Left hindlimb (tissue), 1 donor: ENCODE data around the gene JMJD1C.
"Not testable (repeated sequence)": the region's sequence is repeated elsewhere in the genome, so short reads cannot be mapped to it uniquely, and the experiment has no call there.

Experiments
- DNase-seq: peaks from one replicate; pipeline ENCODE4 v3.0.0-alpha.2; 2018

JMJD1C gene

DNA sequence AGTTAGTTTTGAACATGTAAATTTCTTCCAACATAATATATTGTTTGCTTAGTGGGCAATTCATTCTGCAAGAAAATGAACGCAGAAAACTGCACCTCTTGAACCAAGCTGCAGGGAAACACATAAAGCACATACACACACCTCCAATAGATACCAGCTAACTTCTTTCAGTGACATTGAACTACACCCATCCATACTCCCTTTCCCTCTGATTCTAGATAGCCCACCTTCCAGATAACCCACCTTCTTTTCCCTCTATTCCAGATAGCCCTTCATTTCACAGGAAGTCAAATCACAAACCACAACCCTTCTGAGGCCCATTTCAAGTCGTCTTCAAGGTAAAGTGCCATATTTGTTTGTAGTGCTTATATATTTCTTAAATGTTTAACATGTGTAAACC lies 304.2 kb downstream of the JMJD1C start:
- no peak for DNase-seq

GRCh38 chr10:63157845-63158624 lies 307.7 kb downstream of the JMJD1C start:
- DNase-seq = peak; percentile 44

DNA sequence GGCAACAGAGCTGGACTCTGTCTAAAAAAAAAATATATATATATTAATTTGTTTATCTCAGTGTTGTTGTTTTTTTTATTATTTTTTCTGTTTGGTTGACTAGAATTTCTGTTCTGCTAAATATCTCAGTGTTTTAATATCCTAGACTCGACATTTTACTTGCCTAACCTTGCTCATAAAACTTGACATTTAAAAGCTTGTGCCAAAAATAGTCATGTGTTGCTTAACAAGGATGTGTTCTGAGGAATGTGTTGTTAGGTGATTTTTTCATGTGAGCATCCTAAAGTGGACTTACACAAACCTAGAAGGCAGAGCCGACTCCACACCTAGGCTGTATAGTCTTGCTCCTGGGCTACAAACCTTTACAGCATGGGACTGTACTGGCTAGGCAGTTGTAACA lies 309.5 kb downstream of the JMJD1C start:
- DNase-seq = no peak

DNA sequence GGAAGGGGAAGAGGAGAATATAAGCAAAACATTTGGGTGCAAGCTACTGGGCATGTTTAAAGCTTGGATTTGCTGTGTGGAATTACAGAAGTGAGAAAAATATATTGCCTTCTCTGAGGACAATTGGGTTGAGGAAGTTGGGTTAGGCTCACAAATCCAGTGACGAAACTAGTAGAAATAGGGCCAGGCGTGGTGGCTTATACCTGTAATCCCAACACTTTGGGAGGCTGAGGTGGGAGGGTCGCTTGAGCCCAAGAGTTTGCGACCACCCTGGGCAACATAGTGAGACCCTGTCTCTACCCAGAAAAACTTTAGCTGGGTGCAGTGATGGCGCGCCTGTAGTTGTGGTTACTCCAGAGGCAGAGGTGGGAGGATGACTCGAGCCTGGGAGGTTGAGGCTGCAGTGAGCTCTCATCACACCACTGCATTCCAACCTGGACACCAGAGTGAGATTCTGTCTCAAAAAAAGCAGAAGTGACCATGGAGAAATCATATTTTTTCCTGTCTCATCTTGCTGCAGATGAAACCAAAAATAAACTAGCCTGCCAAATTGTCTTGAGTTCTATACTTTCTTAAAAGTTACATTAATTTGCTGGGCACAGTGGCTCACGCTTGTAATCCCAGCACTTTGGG lies 310.3 kb downstream of the JMJD1C start:
- DNase-seq = no peak

DNA sequence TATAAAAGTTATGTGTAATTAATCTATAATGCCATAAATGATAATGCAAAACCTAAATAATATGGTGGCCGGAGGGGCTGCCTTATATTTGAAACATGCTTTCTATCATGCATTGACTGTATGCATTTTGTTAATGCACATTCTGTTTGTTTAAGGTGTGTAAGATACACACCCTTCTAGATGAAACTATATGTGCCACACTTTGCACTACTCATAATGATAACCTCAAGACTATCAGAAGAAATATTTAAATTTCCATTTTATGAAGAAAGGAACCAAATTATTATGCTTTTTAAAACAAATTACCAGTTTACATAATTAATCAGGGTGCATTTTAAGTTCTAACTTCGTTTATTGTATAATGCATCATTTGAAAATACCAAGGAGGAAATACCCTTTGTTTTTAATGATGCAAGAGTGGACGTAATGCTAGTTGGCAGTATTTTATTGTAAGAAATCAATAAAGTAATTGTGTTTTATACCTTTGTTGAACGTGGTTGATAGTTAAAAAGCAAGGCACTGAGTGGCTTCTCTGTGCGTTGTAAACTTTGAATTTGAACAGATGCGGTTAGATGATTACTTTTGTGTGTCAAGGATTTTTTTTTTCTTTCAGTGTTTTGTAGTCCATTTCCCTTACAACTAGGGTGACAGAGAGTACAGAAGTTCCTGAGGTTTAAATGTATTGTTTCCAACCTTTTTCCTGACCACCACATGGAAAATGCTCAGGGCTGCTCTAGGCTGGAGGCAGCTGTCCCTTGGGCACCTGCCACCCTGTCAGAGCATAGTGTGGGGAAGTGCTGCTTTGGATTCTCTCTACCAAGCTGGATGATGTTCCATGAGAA lies 311.0 kb downstream of the JMJD1C start:
- no peak for DNase-seq

DNA sequence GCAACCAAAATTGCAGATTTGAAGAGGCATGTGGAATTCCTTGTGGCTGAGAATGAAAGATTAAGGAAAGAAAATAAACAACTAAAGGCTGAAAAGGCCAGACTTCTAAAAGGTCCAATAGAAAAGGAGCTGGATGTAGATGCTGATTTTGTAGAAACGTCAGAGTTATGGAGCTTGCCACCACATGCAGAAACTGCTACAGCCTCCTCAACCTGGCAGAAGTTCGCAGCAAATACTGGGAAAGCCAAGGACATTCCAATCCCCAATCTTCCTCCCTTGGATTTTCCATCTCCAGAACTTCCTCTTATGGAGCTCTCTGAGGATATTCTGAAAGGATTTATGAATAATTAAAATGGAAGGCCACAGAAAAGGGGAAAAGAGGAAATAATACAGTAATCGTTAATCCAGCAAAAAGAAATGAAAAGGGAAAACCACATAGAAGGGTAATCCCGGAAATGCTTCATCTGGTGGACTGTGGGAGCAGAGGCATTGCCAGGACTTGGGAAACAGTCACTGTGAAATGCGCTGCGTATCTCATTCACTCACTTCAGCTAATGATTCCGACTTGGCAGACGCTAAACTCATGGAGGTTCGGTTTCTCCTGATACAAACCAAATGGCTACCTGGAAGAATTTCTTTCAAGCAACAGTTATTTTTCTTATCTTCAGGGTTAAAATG lies 311.8 kb downstream of the JMJD1C start:
- not testable (repeated sequence) for DNase-seq

GRCh38 chr10:63150745-63151144 lies 315.0 kb downstream of the JMJD1C start:
- DNase-seq = no peak

- DNase-seq = no peak
Measured at GRCh38 chr10:63146503-63146902, 319.3 kb downstream of the JMJD1C start.

- DNase-seq = no peak
Measured at GRCh38 chr10:63145782-63146181, 320.0 kb downstream of the JMJD1C start.

GRCh38 chr10:63143987-63144386 lies 321.8 kb downstream of the JMJD1C start:
- no peak for DNase-seq

GRCh38 chr10:63142136-63142535 lies 323.6 kb downstream of the JMJD1C start:
- DNase-seq = no peak

DNA sequence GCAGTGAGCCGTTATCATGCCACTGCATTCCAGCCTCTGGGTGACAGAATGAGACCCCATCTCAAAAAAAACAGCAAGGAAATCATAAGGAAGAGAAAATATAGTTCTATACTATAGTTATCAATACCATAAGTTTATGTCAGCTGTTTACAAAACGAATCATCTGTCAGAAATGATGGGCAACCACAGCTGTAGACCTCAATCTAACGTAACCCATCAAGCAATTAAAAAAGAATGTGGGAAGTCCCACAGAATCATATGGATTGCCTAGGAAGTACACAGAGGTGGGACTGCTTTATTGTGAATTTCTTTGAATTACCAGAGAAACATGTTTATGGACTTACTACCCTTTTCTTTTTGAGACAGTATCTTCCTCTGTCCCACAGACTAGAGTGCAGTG lies 325.7 kb downstream of the JMJD1C start:
- no peak for DNase-seq

DNA sequence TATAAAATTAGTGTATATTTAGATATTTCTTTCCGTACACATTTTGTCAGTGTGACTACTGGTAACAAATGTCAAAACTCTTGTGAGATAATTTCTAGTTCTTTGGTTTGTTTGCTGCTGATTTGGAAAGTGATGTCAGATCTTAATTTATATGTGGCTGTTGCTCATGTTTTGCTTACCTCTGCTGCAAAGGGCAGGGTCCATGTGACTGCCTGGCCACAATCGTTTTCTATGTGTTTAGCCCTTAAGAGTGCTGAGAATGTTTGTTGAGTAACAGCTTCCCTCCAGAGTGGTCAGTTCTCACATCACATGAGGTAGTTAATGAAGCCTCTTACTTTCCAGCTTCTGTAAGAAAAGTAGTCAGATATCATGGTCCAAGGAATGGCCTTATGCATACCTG lies 328.5 kb downstream of the JMJD1C start:
- DNase-seq = no peak

DNA sequence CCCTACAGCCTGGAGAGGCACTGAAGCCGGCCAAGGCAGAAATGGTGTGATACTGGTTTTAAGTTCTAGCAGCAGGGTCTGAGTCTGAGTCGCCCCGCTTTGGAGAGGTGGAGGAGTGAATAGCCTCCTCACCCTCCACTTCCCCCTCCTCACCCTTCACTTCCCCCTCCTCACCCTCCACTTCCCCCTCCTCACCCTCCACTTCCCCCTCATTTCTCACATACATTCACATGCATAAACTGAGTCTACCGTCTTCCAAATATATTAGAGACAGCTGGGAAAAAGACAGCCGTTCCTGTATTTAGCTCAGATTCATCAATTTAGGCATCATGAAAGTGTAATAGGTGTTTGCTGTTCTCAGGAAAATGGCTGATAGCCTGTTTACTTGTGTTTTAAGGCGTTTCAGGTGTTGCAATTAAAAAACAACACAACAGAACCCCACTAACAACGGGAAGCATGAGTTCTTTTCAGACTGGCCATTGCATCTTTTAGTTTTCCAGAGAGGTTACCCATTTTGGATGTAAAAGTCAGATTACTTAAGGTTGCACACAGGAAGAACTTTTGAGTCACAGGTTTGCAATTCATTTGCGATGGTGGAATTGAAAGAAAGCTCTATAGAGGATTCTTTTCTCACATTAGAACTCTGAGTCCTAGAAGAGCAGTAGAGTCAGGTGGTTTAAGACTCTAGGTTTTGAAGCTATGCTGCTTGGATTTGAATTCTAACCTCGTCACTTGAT lies 331.8 kb downstream of the JMJD1C start:
- DNase-seq = no peak

DNA sequence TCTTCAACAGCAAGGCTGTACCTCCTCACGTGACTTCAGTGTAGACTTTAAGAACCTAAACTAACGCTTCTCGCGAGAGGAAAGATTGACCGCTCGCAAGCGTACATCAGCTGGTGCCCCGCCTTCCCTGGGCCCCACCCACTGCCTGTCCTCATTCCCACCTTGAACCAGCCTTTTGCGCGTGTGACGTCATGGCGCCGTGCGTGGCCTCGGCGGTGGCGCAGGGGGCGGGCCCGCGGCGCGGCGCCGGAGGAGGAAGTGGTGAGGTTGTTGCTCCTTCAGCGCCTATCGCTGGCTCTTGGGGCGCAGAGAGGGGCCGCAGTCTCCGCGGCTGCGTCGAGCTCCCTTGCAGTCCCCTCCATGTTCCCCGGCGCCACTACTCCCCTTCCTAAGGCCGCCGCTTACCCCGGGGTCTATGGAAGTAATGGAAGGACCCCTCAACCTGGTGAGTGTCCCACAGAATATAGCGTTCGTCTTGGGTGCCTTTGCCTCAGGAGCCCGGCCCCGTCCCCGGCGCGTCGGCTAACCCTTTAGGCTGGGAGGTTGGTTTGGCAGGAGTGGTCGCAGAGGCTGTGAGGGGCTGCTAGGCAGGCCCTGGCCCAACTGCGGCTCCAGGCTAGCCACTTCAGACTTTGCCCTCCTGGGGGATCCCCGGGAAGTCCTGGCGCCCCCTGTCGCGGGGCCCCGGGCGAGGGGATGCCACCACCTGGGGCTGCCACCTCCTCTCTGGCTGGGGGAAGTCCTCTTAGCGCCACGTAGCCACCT lies 332.5 kb downstream of the JMJD1C start, which contains the start of gene NRBF2:
Gene NRBF2 (plus strand): TSS at position 273 of the 765 bp plus-strand sequence. CDS start 143 bp downstream, at position 416.
- peak; percentile 98 for DNase-seq

GRCh38 chr10:63132651-63133055 lies 333.1 kb downstream of the JMJD1C start:
- DNase-seq = no peak

- no peak for DNase-seq
Measured at GRCh38 chr10:63129888-63130287, 335.9 kb downstream of the JMJD1C start.

DNA sequence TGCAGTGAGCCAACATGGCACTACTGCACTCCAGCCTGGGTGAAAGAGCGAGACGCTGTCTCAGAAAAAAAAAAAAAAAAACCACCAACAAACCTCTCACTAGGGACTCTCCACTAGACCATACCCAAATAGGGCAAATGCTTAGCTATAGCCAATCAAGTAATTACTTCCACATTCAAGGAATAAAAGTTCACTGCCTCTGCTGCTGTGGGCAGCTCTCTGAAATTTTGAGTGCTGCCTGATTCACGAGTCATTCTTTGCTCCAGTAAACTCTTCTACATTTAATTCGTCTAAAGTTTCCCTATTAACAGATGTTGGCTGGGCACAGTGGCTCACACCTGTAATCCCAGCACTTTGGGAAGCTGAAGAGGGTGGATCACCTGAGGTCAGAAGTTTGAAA lies 337.3 kb downstream of the JMJD1C start:
- no peak for DNase-seq

DNA sequence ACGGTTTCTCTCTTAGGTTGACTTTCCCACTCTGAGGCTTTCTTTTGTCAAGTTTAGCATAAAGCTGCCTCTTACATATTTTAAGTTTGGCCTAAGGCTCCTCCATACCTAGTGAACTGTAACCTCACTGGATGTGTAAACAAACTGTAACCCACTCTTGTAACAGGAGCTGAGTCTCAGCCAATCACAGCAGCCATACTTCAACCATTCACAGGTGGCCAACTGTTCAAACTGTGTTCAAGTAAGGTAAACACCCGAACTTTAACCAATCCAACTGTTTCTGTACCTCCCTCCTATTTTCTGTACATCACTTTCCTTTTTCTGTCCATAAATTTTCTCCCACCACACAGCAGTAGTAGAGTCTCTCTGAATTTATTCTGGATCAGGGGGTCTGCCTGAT lies 340.3 kb downstream of the JMJD1C start:
- no peak for DNase-seq

DNA sequence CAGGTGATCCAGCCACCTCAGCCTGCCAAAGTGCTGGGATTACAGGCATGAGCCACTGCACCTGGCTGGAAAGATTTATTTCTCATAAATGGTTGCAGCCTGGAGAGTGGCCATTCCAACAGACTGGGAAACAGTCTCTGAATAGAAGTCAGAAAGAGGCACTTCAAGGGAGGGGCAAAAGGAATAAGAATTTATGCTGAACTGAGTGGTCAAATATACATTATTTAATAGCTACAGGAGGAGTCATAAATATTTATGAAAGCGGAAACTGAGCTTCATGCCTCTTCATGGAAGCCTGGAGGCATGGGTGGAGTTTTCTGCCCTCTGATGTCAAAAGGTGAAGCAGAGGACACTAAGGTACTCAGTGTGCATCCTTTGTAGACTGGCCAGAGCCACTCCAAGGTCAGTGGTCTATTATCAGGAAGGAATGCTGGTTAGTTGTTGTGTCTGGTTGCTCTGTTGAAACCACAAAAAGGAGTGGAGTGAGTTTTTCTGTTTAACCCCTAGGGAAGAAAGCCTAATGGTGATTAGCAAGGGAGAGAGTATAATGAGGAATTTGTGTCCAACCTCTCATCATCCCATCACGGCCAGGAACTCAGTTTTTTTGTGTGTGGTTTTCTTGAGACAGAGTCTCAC lies 341.9 kb downstream of the JMJD1C start:
- DNase-seq = no peak

DNA sequence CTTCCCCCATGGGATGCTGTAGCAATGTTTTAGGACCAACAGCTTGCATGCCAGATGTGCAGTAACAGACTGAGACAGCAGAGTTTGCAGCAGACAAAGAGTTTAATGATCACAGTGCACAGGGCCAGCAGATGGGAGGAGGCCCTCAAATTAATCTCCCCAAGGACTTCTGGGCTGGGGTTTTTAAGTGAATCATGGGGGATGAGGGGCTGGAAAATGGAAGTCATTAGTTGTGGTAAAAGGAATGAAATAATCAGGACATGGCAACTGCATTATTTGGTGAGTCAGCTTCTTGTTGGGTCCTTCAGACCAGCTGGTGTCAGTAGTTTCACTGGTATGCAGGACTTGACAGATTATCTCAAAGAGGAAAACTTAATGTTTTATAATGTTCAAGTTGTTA lies 345.2 kb downstream of the JMJD1C start:
- DNase-seq = peak; percentile 40
